NOMO-1 (cell line): ENCODE results near the gene GALM.

Experiments
- DNase-seq, 2 experiments: peaks; one replicate each; lab custom pipeline; 2025; ENCODE audit not compliant: unreplicated experiment in 2 of 2; lab: John Stamatoyannopoulos, UW

Gene GALM

GRCh38 chr2:38737000-38737698, 71.2 kb downstream of the GALM start:
- peak in 1 of 2 experiments; percentile 36 for DNase-seq

DNA sequence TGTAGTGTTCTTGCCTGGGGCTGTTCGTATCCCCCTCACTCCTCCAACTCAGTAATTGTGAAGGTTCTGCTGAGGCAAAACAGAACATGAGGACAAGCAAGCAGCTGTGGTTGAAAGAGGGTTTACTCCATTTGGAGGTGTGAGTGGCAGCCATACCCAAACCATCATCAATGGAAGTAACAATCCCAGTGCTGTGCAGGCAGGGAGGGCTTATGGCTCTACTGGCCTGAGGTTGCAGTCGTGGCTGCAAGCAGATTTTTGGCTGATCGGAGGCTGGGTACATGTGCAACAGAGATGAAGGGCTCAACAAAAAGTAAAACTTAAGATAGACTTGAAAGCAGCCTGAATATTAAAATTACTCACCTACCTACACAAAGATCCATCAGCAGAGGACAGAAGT, 72.0 kb downstream of the GALM start:
- no peak for DNase-seq

DNA sequence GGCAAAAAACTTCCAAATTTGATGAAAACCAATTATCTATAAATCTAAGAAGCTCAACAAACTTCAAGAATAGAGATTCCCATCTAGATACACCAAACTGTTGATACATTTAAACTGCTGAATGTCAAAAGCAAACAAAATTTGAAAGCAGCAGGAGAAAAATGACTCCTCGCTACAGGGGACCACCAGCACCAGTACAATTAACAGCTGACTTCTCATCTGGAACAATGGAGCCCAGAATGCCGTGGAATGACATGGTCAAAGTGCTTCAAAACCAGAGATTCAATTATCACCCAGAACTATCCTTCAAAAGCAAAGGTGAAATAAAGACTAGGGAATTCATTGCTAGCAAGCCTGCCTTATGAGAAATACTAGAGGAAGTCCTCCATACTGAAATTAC, 73.6 kb downstream of the GALM start:
- no peak for DNase-seq

- peak in 1 of 2 experiments; percentile 62 for DNase-seq
Measured at GRCh38 chr2:38740851-38741731, 75.2 kb downstream of the GALM start.

DNA sequence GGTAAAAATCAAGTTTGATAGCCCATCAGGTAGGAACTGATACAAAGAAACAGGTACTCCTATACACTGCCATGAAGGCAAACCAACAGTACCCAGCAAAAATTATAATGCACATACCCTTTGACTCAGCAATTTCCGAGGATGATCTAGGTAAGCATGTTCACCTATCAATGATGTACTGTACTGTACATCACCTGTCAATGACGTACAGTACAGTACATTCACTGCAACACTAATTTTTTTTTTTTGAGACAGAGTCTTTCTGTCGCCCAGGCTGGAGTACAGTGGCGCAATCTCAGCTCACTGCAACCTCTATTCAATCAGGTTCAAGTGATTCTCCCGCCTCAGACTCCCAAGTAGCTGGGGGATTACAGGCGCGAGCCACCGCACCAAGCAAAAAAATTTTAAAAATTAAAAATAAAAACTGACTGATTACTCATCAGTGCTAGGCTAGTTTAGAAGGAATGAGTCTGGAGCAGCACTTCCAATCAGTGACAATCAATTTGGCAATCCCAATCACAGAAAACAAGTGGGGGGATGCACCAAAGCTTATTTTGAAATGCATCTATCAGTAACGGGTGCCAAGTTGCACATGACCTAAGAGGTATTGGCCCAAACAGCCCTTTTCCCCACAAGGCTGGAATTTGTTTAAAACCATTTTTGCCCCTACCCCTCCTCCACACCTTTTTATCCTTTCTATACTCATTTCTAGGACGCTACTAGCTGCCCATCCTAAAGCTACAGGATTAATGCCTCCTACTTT, 77.1 kb downstream of the GALM start:
- DNase-seq, result no peak

- DNase-seq, result no peak
Measured at GRCh38 chr2:38743672-38744398, 77.9 kb downstream of the GALM start.

DNA sequence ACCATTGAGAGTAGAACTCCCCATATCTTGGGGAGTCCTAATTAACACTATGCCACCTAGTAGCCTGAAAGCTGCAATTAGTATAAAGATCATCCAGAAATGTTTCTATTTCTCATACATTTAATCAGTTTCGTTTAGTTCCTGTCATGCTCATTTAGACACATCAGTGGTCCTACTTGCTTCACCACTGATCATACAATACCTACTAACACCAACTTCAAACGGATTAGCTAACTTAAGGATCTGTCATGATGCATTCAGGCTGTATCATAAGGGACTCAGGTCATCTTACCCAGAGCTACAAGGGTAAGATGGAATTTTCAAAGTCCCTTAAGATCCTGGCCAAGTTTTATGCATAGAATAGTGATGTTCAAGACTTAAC, 78.5 kb downstream of the GALM start:
- no peak for DNase-seq

- DNase-seq, result no peak
Measured at GRCh38 chr2:38745267-38745666, 79.4 kb downstream of the GALM start.

- no peak for DNase-seq
Measured at GRCh38 chr2:38747007-38747424, 81.1 kb downstream of the GALM start.

DNA sequence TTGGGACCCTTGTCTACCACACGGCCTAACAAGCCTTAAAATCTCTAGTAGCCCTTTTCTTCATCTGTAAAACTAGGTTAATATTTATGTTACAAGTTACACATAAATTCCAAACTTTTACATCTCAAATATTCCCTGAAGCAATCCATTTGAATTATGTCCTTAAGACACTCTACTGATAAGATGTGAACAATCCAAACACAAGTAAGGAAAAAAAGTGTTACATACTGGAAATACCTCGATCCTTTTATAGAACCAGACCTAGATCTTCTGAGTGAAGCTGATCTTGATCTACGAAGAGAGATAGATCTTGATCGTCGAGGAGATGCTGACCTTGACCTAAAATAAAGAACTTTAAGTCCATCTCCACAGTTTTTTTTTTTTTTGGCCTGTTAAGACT, 81.9 kb downstream of the GALM start:
- DNase-seq, result no peak

- DNase-seq, result no peak
Measured at GRCh38 chr2:38748391-38748790, 82.5 kb downstream of the GALM start.

- DNase-seq, result no peak
Measured at GRCh38 chr2:38748943-38749804, 83.3 kb downstream of the GALM start.

- peak; percentile 31 to 69 for DNase-seq
Measured at GRCh38 chr2:38750011-38750890, 84.3 kb downstream of the GALM start.

DNA sequence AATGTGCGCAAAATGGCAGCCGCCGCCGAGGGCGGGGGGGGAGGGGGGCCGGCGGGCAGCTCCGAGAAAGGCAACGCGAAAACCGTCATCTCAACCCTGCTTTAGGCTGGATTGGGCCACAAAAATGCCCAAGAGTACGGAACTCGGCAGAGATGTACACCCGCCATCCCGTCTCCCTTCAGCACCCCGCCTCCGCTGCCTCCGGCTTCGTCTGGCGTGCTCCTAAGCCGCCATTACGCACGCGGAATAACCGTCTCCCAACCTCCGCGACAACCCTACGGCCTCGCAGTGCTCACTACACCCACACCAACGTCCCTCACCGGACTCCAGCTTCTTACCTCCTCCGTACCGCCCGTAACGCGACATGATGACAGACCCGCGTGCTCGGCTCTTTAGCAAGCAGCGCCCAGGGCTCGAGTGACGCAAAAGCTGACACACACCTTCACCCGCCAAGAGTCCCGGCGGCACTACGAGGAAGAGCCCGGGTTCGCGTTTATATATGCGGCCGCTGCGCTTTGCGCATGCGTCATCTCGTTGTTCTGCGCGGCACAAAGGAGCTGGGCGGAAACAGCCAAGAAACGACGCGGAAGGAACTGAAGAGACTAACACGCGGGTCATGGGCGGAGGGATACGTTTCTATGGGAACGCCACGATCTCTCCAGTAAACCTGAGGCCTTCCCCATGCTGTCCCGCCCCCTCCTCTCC, 85.1 kb downstream of the GALM start, which contains the start of gene SRSF7:
TSS of gene SRSF7 (minus strand) at position 471 of the 705 bp plus-strand sequence. CDS start at position 366, 105 bp downstream.
- peak; percentile 95 to 97 for DNase-seq

- no peak for DNase-seq
Measured at GRCh38 chr2:38751596-38752410, 85.9 kb downstream of the GALM start.

- no peak for DNase-seq
Measured at GRCh38 chr2:38754049-38754448, 88.1 kb downstream of the GALM start.

DNA sequence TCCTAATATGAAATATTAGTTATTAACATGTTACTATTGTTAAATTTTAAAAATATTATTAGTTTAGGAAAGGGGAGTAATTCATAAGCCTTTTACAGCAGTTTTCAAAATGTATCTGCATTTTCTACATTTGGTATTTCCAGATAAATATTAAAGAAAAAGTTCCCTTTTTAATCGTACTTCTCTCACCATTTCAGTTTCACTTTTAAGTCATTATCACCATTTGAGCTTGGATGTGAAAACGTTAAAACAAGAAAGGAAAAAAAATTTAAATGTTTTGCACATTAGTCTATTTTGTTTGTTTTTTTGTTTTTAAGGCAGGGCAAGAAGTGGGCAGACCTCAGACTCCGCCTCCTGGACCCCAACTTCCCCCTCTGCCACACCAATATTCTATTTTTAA, 88.6 kb downstream of the GALM start:
- peak in 1 of 2 experiments; percentile 19 for DNase-seq
